ENCODE data around the gene LONP1.

Gene LONP1

GRCh38 chr19:5694956-5695648, 24.8 kb downstream of the LONP1 start:
- no peak for DNase-seq (ENCODE audit: extremely low spot score)
- ChIA-PET POLR2A (interaction anchor here (1.5 to 2.4 kb wide), 2 partner anchors 23 to 25 kb away, joined by 12 read pairs; partner anchors contain the start of genes CATSPERD and LONP1), CTCF (interaction anchor here (0.5 kb wide), 1 partner anchor 147 kb away, joined by 3 read pairs; no protein-coding TSS in a partner anchor)
- peak; percentile 16; the same call in 1 of the 2 replicates for TF ChIP-seq HDGF (IDR thresholded peaks at IDR 0.05; ENCODE audit: borderline replicate concordance)
- no peak for TF ChIP-seq TARDBP (IDR thresholded peaks at IDR 0.05)

GRCh38 chr19:5694167-5694955, 25.6 kb downstream of the LONP1 start:
- no peak for DNase-seq (ENCODE audit: extremely low spot score)
- ChIA-PET CTCF (no interaction called here), POLR2A (interaction anchor here (1.3 to 2.4 kb wide), 2 partner anchors 24 to 26 kb away, joined by 6 to 12 read pairs; partner anchors contain the start of genes CATSPERD and LONP1)
- TF ChIP-seq BHLHE40 (IDR thresholded peaks at IDR 0.05; ENCODE audit: borderline replicate concordance) (no peak), FOXK2 (IDR thresholded peaks at IDR 0.05) (no peak), ARNT (IDR thresholded peaks at IDR 0.05) (no peak), L3MBTL2 (conservative IDR thresholded peaks at IDR 0.05) (no peak), LEF1 (IDR thresholded peaks at IDR 0.05; ENCODE audit: borderline replicate concordance) (no peak), HDGF (IDR thresholded peaks at IDR 0.05; ENCODE audit: borderline replicate concordance) (no peak), ELF4 (IDR thresholded peaks at IDR 0.05) (no peak), PKNOX1 (IDR thresholded peaks at IDR 0.05) (no peak), SP1 (IDR thresholded peaks at IDR 0.05) (no peak), SUZ12 (IDR thresholded peaks at IDR 0.05) (no peak), FOXA1 (IDR thresholded peaks at IDR 0.05) (no peak), TARDBP (IDR thresholded peaks at IDR 0.05) (no peak), ZNF384 (IDR thresholded peaks at IDR 0.05) (no peak)

GRCh38 chr19:5693195-5694166, 26.5 kb downstream of the LONP1 start:
- TF ChIP-seq L3MBTL2 (conservative IDR thresholded peaks at IDR 0.05) (0 out of 2 replicates have a peak, but pooled peaks have one; percentile 13), FOXA1 (IDR thresholded peaks at IDR 0.05) (no peak)
- POLR2A ChIA-PET: interaction anchor here (1.3 to 2.4 kb wide), 2 partner anchors 25 to 27 kb away, joined by 6 to 12 read pairs; partner anchors contain the start of genes CATSPERD and LONP1
- no peak for DNase-seq (ENCODE audit: extremely low spot score)
- CTCF ChIA-PET: no interaction called here

- ChIA-PET CTCF (no interaction called here), POLR2A (interaction anchor here (1.3 to 2.4 kb wide), 2 partner anchors 26 to 27 kb away, joined by 6 to 12 read pairs; partner anchors contain the start of genes CATSPERD and LONP1)
- DNase-seq (ENCODE audit: extremely low spot score): no peak
- TF ChIP-seq PKNOX1 (IDR thresholded peaks at IDR 0.05): no peak
Measured at GRCh38 chr19:5692723-5693194, 27.2 kb downstream of the LONP1 start.

- ChIA-PET POLR2A (interaction anchor here (0.8 to 2.4 kb wide), 8 partner anchors 13 to 330 kb away, joined by 3 to 35 read pairs (median 5); partner anchors contain the start of genes CATSPERD, DUS3L, LONP1 and SAFB), CTCF (no interaction called here)
- no peak for DNase-seq (ENCODE audit: extremely low spot score)
- TF ChIP-seq L3MBTL2 (conservative IDR thresholded peaks at IDR 0.05): no peak
Measured at GRCh38 chr19:5691822-5692722, 27.9 kb downstream of the LONP1 start.

- TF ChIP-seq TARDBP (IDR thresholded peaks at IDR 0.05) (no peak), ZNF384 (IDR thresholded peaks at IDR 0.05) (no peak), PKNOX1 (IDR thresholded peaks at IDR 0.05) (no peak), BHLHE40 (IDR thresholded peaks at IDR 0.05; ENCODE audit: borderline replicate concordance) (no peak), ARNT (IDR thresholded peaks at IDR 0.05) (no peak), CTBP1 (IDR thresholded peaks at IDR 0.05; ENCODE audit: borderline replicate concordance) (no peak), FOXK2 (IDR thresholded peaks at IDR 0.05) (no peak), ELF4 (IDR thresholded peaks at IDR 0.05) (no peak), L3MBTL2 (conservative IDR thresholded peaks at IDR 0.05) (no peak), NFRKB (IDR thresholded peaks at IDR 0.05) (no peak), FOXM1 (IDR thresholded peaks at IDR 0.05; ENCODE audit: borderline replicate concordance) (no peak)
- DNase-seq (ENCODE audit: extremely low spot score): no peak
- CTCF ChIA-PET: no interaction called here
- POLR2A ChIA-PET: interaction anchor here (0.7 to 1.7 kb wide), 10 partner anchors 12 to 331 kb away, joined by 3 to 35 read pairs (median 4); partner anchors contain the start of genes CATSPERD, DUS3L, LONP1 and SAFB
Measured at GRCh38 chr19:5690955-5691821, 28.8 kb downstream of the LONP1 start.
